HepG2 (cell line): ENCODE data around the gene TBC1D10B. TPM values are rescaled to one million over a fixed set of nuclear protein-coding genes. Genes with fewer than 3 reads are reported as not detected.

ENCODE experiments used
- AKNA ChIP-seq: sonication (generic); formaldehyde crosslinking; IDR thresholded peaks from 2 replicates; pipeline ENCODE4 v1.4.0; 2020; ENCODE audit warnings: missing genetic modification reagents, borderline replicate concordance
- FLYWCH1 ChIP-seq: sonication (generic); formaldehyde crosslinking; IDR thresholded peaks from 2 replicates; pipeline ENCODE4 v1.8.1; 2023; ENCODE audit warnings: mild to moderate bottlenecking, missing genetic modification reagents
- FOXA1 ChIP-seq, 2 experiments: fragments of 450-650 bp in 1 of 2; sonication (generic) in 1 of 2; formaldehyde crosslinking in 1 of 2; IDR thresholded peaks; 2 replicates each; pipeline versions ENCODE4 v1.4.0 to v1.6.1; 2016 to 2020; ENCODE audit warnings: missing genetic modification reagents in 1 of 2
- HES4 ChIP-seq: sonication (generic); formaldehyde crosslinking; IDR thresholded peaks from 2 replicates; pipeline ENCODE4 v1.9.0; 2021; ENCODE audit warnings: mild to moderate bottlenecking, missing genetic modification reagents, borderline replicate concordance
- HNF1B ChIP-seq: sonication (generic); formaldehyde crosslinking; IDR thresholded peaks from 2 replicates; pipeline ENCODE4 v1.5.1; 2020; ENCODE audit warnings: mild to moderate bottlenecking, moderate library complexity, missing genetic modification reagents
- KLF15 ChIP-seq: sonication (generic); formaldehyde crosslinking; IDR thresholded peaks from 2 replicates; pipeline ENCODE4 v1.8.1; 2023; ENCODE audit warnings: borderline replicate concordance, mild to moderate bottlenecking, inconsistent platforms, missing genetic modification reagents, mixed read lengths
- LCORL ChIP-seq, 2 experiments: fragments of 450-650 bp in 1 of 2; sonication (generic) in 1 of 2; formaldehyde crosslinking in 1 of 2; IDR thresholded peaks; 2 replicates each; pipeline versions ENCODE4 v1.5.0 to v1.6.1; 2017 to 2020; ENCODE audit warnings: antibody characterized with exemption in 1 of 2, missing genetic modification reagents in 1 of 2
- NFYC ChIP-seq: IDR thresholded peaks from 2 replicates; pipeline ENCODE4 v1.6.1; 2016; ENCODE audit warnings: missing genetic modification reagents, missing compliant biosample characterization
- NKX3-1 ChIP-seq: sonication (generic); formaldehyde crosslinking; IDR thresholded peaks from 2 replicates; pipeline ENCODE4 v1.5.0; 2020; ENCODE audit warnings: missing genetic modification reagents
- RARG ChIP-seq: sonication (generic); formaldehyde crosslinking; IDR thresholded peaks from 2 replicates; pipeline ENCODE4 v1.4.0; 2020; ENCODE audit warnings: low read depth, mild to moderate bottlenecking, missing genetic modification reagents
- SMARCC2 ChIP-seq: fragments of 450-650 bp; IDR thresholded peaks from 2 replicates; pipeline ENCODE4 v1.6.1; 2017; ENCODE audit warnings: antibody characterized with exemption, mild to moderate bottlenecking
- TOE1 ChIP-seq: sonication (generic); formaldehyde crosslinking; IDR thresholded peaks from 2 replicates; pipeline ENCODE4 v1.4.0; 2020; ENCODE audit warnings: mild to moderate bottlenecking, missing genetic modification reagents
- ZMAT5 ChIP-seq: sonication (generic); formaldehyde crosslinking; IDR thresholded peaks from 2 replicates; pipeline ENCODE4 v1.5.0; 2020; ENCODE audit warnings: mild to moderate bottlenecking, low read depth, missing genetic modification reagents, borderline replicate concordance
- ZMYM3 ChIP-seq: sonication (generic); formaldehyde crosslinking; IDR thresholded peaks from 2 replicates; pipeline ENCODE4 v1.5.1; 2020; ENCODE audit warnings: mild to moderate bottlenecking, missing genetic modification reagents
- ZNF138 ChIP-seq: sonication (generic); formaldehyde crosslinking; IDR thresholded peaks from 2 replicates; pipeline ENCODE4 v1.5.0; 2020; ENCODE audit warnings: mild to moderate bottlenecking, low read depth, missing genetic modification reagents
- ZNF264 ChIP-seq: sonication (generic); formaldehyde crosslinking; IDR thresholded peaks from 2 replicates; pipeline ENCODE4 v1.4.0; 2020; ENCODE audit warnings: missing genetic modification reagents
- ZNF33A ChIP-seq: sonication (generic); formaldehyde crosslinking; IDR thresholded peaks from 2 replicates; pipeline ENCODE4 v1.5.1; 2020; ENCODE audit warnings: missing genetic modification reagents, mild to moderate bottlenecking, moderate library complexity, borderline replicate concordance
- ZNF432 ChIP-seq: sonication (generic); formaldehyde crosslinking; IDR thresholded peaks from 2 replicates; pipeline ENCODE4 v1.5.0; 2020; ENCODE audit warnings: missing genetic modification reagents, mild to moderate bottlenecking, borderline replicate concordance
- ZNF569 ChIP-seq: sonication (generic); formaldehyde crosslinking; IDR thresholded peaks from 2 replicates; pipeline ENCODE4 v1.5.0; 2020; ENCODE audit warnings: mild to moderate bottlenecking, missing genetic modification reagents, moderate library complexity, borderline replicate concordance
- ZNF747 ChIP-seq: sonication (generic); formaldehyde crosslinking; IDR thresholded peaks from 2 replicates; pipeline ENCODE4 v1.8.1; 2023; ENCODE audit warnings: missing genetic modification reagents, mild to moderate bottlenecking, borderline replicate concordance
- ZNF772 ChIP-seq: sonication (generic); formaldehyde crosslinking; IDR thresholded peaks from 2 replicates; pipeline ENCODE4 v1.5.0; 2020; ENCODE audit warnings: mild to moderate bottlenecking, missing genetic modification reagents
- polyA plus RNA-seq, 8 experiments: library from polyadenylated mRNA; depleted of rRNA in 3 of 8; stranded (reverse) in 7 of 8; unstranded in 1 of 8; fragments of >200 nt; fragmentation: Illumina TruSeq in 4 of 8; extraction: Trizol in 4 of 8; gene quantifications; 2 replicates each; pipeline versions ENCODE4 v1.2.1 to v1.2.3, GENCODE V29; 2011 to 2016; ENCODE audit warnings: low read depth in 4 of 8, missing spikeins in 1 of 8, mixed read lengths in 1 of 8; ENCODE audit not compliant: insufficient read depth in 1 of 8
- total RNA-seq, 5 experiments: library from RNA; depleted of rRNA; stranded (reverse); fragments of >200 nt; fragmentation: Illumina TruSeq; extraction: Trizol; gene quantifications; 2 replicates each; pipeline ENCODE4 v1.2.3, GENCODE V29; 2016; ENCODE audit warnings: low read depth in 1 of 5

TBC1D10B gene
- total and polyA plus RNA-seq, 2 of the 13 experiments (the other 11 are each of a cell fraction or from before 2014, with no cell fraction given) = 15.7 to 24.8 TPM

GRCh38 chr16:30394592-30395154 is 24.4 kb upstream of the TBC1D10B start (continued):
- TF ChIP-seq FOXA1 (IDR thresholded peaks at IDR 0.05) = no peak
- no peak for TF ChIP-seq FOXA1 (CRISPR knock-in tag; IDR thresholded peaks at IDR 0.05)
- 0 out of 2 replicates have a peak, but pooled peaks have one; percentile 34 for TF ChIP-seq AKNA (CRISPR knock-in tag)
- TF ChIP-seq ZMYM3 = no peak
- TF ChIP-seq ZMAT5 (CRISPR knock-in tag) = no peak
- TF ChIP-seq TOE1 (CRISPR knock-in tag) = no peak
- TF ChIP-seq FLYWCH1 (CRISPR knock-in tag) = no peak
- TF ChIP-seq SMARCC2 = no peak
- no peak for TF ChIP-seq KLF15 (CRISPR knock-in tag)
- 0 out of 2 replicates have a peak, but pooled peaks have one; percentile 18 for TF ChIP-seq ZNF747
- TF ChIP-seq HES4 (CRISPR knock-in tag) = no peak
- 0 out of 2 replicates have a peak, but pooled peaks have one; percentile 25 for TF ChIP-seq NKX3-1 (CRISPR knock-in tag)
- TF ChIP-seq ZNF772 (CRISPR knock-in tag) = 0 out of 2 replicates have a peak, but pooled peaks have one; percentile 25
- 0 out of 2 replicates have a peak, but pooled peaks have one; percentile 15 for TF ChIP-seq ZNF264 (CRISPR knock-in tag)
- 0 out of 2 replicates have a peak, but pooled peaks have one; percentile 79 for TF ChIP-seq ZNF432 (CRISPR knock-in tag)
- TF ChIP-seq HNF1B (CRISPR knock-in tag) = peak; percentile 89
- TF ChIP-seq ZNF569 (CRISPR knock-in tag) = no peak
- TF ChIP-seq RARG (CRISPR knock-in tag) = no peak
- TF ChIP-seq NFYC = no peak
- TF ChIP-seq ZNF138 (CRISPR knock-in tag) = peak; percentile 53; the same call in 1 of the 2 replicates
- TF ChIP-seq LCORL (IDR thresholded peaks at IDR 0.05) = 0 out of 2 replicates have a peak, but pooled peaks have one; percentile 28
- no peak for TF ChIP-seq LCORL (CRISPR knock-in tag; IDR thresholded peaks at IDR 0.05)
- no peak for TF ChIP-seq ZNF33A (CRISPR knock-in tag)
